Sigmoid colon (tissue), 4 donors: ENCODE measurements around the gene COG6.

Experiments used
- EP300 ChIP-seq, 4 donors: sonication (generic); formaldehyde crosslinking; IDR thresholded peaks; one replicate each; pipeline ENCODE4 v1.6.1; 2017; ENCODE audit warnings: antibody characterized with exemption in 4 of 4
- POLR2A ChIP-seq, 2 donors: fragments of 450-650 bp; IDR thresholded peaks; one replicate each; pipeline ENCODE4 v1.6.1; 2016; ENCODE audit warnings: antibody characterized with exemption in 2 of 2, mild to moderate bottlenecking in 2 of 2, moderate library complexity in 2 of 2
- POLR2AphosphoS5 ChIP-seq, 4 donors: sonication (generic); formaldehyde crosslinking; IDR thresholded peaks; one replicate each; pipeline ENCODE4 v1.6.1; 2017; ENCODE audit warnings: antibody characterized with exemption in 4 of 4
- TF ChIP-seq, protein P1 (sequence below), 4 experiments: fragments of 450-650 bp in 3 of 4; fragments of 200-600 bp in 1 of 4; IDR thresholded peaks; one replicate each; pipeline ENCODE4 v1.5.1; 2016 to 2019; ENCODE audit warnings: antibody characterized with exemption in 4 of 4, mild to moderate bottlenecking in 3 of 4, moderate library complexity in 2 of 4

- TF ChIP-seq, protein P1, sequence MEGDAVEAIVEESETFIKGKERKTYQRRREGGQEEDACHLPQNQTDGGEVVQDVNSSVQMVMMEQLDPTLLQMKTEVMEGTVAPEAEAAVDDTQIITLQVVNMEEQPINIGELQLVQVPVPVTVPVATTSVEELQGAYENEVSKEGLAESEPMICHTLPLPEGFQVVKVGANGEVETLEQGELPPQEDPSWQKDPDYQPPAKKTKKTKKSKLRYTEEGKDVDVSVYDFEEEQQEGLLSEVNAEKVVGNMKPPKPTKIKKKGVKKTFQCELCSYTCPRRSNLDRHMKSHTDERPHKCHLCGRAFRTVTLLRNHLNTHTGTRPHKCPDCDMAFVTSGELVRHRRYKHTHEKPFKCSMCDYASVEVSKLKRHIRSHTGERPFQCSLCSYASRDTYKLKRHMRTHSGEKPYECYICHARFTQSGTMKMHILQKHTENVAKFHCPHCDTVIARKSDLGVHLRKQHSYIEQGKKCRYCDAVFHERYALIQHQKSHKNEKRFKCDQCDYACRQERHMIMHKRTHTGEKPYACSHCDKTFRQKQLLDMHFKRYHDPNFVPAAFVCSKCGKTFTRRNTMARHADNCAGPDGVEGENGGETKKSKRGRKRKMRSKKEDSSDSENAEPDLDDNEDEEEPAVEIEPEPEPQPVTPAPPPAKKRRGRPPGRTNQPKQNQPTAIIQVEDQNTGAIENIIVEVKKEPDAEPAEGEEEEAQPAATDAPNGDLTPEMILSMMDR (IDR thresholded peaks at IDR 0.05) = no peak
- TF ChIP-seq POLR2A (IDR thresholded peaks at IDR 0.05) (no peak), POLR2AphosphoS5 (IDR thresholded peaks at IDR 0.05) (no peak), EP300 (IDR thresholded peaks at IDR 0.05) (no peak)
Observed at GRCh38 chr13:39688278-39688677, 32.8 kb downstream of the COG6 start.
